ENCODE data around the gene SPRR2B.
"Not testable (repeated sequence)": the region's sequence is repeated elsewhere in the genome, so short reads cannot be mapped to it uniquely, and the experiment has no call there.

SPRR2B gene

DNA sequence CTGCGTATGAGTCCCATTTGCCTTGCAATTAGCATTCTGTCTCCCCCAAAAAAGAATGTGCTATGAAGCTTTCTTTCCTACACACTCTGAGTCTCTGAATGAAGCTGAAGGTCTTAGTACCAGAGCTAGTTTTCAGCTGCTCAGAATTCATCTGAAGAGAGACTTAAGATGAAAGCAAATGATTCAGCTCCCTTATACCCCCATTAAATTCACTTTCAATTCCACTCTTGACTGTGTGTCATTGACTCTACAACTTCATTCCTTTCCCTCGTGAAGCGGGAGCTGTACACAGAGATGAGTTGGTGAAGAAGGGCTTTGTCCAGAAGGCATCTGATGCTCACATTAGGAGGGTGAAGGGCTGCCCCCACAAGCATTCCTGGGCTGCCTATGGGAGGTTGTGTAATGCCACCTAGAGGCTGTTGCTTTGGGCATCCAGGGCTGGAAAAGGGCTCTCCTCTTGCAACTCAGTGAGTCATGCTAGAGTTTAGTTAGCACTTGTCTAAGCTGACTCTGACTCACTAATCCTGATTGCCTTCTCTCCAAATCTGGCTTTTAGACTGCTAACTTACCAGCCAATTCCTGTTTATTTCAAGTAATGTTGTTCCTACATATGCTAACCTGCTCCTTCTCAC is 38.6 kb downstream of the SPRR2B start:
- peak in 1 of 2 experiments; percentile 26 for DNase-seq

DNA sequence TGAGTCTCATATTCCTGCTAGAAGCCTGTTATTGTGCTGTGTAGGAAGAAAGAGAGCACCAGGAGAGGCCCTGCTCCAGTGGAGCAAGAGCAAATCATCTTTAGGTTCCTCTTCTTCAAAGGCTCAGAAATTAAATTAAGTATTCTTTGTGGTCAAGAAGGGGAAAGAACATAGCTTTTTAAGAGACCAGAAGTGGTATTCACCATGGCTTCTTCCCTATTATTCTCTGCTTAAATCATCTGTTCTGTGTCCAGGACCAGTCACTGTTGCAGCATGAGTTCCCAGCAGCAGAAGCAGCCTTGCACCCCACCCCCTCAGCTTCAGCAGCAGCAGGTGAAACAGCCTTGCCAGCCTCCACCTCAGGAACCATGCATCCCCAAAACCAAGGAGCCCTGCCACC is 39.3 kb downstream of the SPRR2B start:
- no peak for DNase-seq

- no peak for DNase-seq
Measured at GRCh38 chr1:153030895-153031294, 40.5 kb downstream of the SPRR2B start, which contains the start of gene SPRR1B. Gene SPRR1B, plus strand, starts transcription at chr1:153031203. Its CDS starts 1,143 bp downstream, at chr1:153032346.

GRCh38 chr1:153028766-153029165 is 42.6 kb downstream of the SPRR2B start:
- DNase-seq: no peak

GRCh38 chr1:153025797-153026196 is 45.6 kb downstream of the SPRR2B start:
- DNase-seq: no peak

DNA sequence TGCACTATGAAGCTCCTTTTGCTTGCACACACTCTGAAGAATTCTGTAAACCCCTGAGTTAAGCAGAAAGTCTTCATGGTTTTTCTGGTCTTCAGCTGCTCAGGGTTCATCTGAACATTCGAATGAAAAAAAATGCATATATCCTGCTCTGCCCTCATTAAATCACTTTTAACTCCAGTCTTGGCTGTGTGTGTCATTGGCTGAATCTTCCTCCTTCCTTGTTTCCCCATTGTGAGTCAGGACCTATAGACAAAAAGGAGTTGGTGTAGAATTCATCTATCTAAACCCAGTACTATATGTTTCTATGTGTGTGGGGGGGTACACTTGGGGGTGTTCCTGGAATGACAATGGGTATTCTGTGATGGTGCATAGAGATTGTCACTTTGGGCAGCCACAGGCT is 47.0 kb downstream of the SPRR2B start:
- DNase-seq: no peak

DNA sequence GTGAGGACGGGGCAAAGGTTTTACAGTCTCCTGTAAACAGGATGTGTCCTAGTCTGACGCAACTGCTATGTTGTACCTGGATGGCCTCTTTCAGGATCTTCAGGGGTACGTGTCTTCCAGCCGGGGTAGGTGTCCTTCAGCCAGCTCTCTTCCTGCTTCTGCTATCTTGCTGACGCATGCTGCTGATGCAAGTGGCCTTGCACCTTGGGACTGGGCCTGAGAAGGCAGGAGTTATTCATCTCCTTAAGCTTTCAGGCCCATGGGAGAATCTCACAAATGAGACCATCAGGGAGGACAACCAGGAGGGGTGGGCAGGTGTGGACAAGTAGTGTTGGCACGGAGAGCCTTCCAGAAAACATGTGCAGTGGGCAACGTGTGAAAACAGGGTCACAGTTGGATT is 48.3 kb downstream of the SPRR2B start:
- DNase-seq: no peak

- not testable (repeated sequence) for DNase-seq
Measured at GRCh38 chr1:153022340-153022739, 49.1 kb downstream of the SPRR2B start.

- DNase-seq: not testable (repeated sequence)
Measured at GRCh38 chr1:153021829-153022228, 49.6 kb downstream of the SPRR2B start.

All from NCI-H446 (cell line).